Endothelial cell of umbilical vein (primary cell): ENCODE measurements around the gene CCDC9.

ENCODE experiments used
- CTCF ChIP-seq, 2 donors: IDR thresholded peaks; 1 replicate in 1 of 2; 2 replicates in 1 of 2; pipeline ENCODE4 v1.5.1; 2011; ENCODE audit warnings: low read length in 2 of 2, mild to moderate bottlenecking in 2 of 2, moderate library complexity in 2 of 2, control low read depth in 1 of 2, inconsistent platforms in 1 of 2, low read depth in 1 of 2; ENCODE audit not compliant: insufficient read depth in 1 of 2; ENCODE audit errors: extremely low read depth in 1 of 2
- MYC ChIP-seq: IDR thresholded peaks from one replicate; pipeline ENCODE4 v1.6.1; 2011; ENCODE audit warnings: mild to moderate bottlenecking, low read depth, low read length
- POLR2A ChIP-seq: IDR thresholded peaks from 2 replicates; pipeline ENCODE4 v1.6.1; 2012; ENCODE audit warnings: low read depth, mild to moderate bottlenecking, control low read depth, low read length

GRCh38 chr19:47232422-47233211 lies 23.7 kb upstream of the CCDC9 start:
- TF ChIP-seq CTCF (IDR thresholded peaks at IDR 0.05; ENCODE audit: extremely low read depth in 1 of 2, insufficient read depth in 1 of 2, low read depth in 1 of 2, low read length in 2 of 2): no peak
- TF ChIP-seq POLR2A: peak; percentile 83
- no peak for TF ChIP-seq MYC
